ENCODE measurements around the gene ARHGAP18.

DNA sequence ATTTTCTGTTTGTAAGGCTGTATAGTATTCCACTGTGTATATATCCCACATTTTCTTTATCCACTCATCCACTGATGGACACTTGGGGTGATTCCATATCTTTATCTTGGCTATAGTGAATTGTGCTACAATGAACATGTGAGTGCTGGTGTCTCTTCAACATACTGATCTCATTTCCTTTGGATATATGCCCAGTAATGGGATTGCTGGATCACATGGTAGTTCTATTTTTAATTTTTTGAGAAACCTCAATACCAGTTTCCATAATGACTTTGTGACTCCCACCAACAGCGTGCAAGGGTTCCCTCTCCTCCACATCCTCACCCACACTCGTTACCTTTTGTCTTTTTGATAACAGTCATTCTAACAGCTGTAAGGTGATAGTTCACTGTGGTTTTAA is 166.0 kb downstream of the ARHGAP18 start:
- TF ChIP-seq CTCF (IDR thresholded peaks at IDR 0.05), result no peak
- no peak for TF ChIP-seq POLR2A (IDR thresholded peaks at IDR 0.05)
